OCI-LY1 (cell line): ENCODE data around the gene SYK.

Source experiments
- CTCF ChIP-seq: fragments of 200-600 bp; sonication (generic), shearing (Covaris generic); IDR thresholded peaks from 2 replicates; pipeline ENCODE4 v1.5.1; 2017; ENCODE audit warnings: mild to moderate bottlenecking, antibody characterized with exemption, low read length, moderate library complexity, mixed read lengths
- EZH2 ChIP-seq: fragments of 200-600 bp; sonication (generic), shearing (Covaris generic); IDR thresholded peaks from 2 replicates; pipeline ENCODE4 v1.8.0; 2017; ENCODE audit warnings: borderline replicate concordance, mixed run types, mild to moderate bottlenecking, antibody characterized with exemption, low read length, moderate library complexity, mixed read lengths

- no peak for TF ChIP-seq CTCF
- TF ChIP-seq EZH2, result no peak
Measured at GRCh38 chr9:90830977-90831376, 29.4 kb downstream of the SYK start.
